Nephron (organoid): Measurements from ENCODE around the gene PRKAG2.

Experiments
- H3K27ac Mint-ChIP-seq, 3 experiments: 2 replicates each; pipeline ENCODE4 v1.8.0; 2020; ENCODE audit warnings: mixed read lengths in 3 of 3, mild to moderate bottlenecking in 2 of 3, moderate library complexity in 1 of 3
- H3K27me3 Mint-ChIP-seq: 2 replicates; pipeline ENCODE4 v1.8.0; 2021; ENCODE audit warnings: low read depth, mild to moderate bottlenecking, moderate library complexity, mixed read lengths
- H3K36me3 Mint-ChIP-seq: 2 replicates; pipeline ENCODE4 v1.8.0; 2020; ENCODE audit warnings: low read depth, mixed read lengths
- H3K4me1 Mint-ChIP-seq: 2 replicates; pipeline ENCODE4 v1.8.0; 2020; ENCODE audit warnings: mixed read lengths
- H3K4me3 Mint-ChIP-seq, 3 experiments: 2 replicates each; pipeline ENCODE4 v1.8.0; 2020; ENCODE audit warnings: mild to moderate bottlenecking in 3 of 3, mixed read lengths in 3 of 3, moderate library complexity in 2 of 3
- H3K9me3 Mint-ChIP-seq: 2 replicates; pipeline ENCODE4 v1.8.0; 2020; ENCODE audit warnings: mixed read lengths
- TF ChIP-seq, protein P1 (sequence below), 3 experiments: fragments of 200-600 bp; sonication (generic); IDR thresholded peaks; one replicate each; pipeline ENCODE4 v1.5.0; 2021; ENCODE audit warnings: antibody characterized with exemption in 3 of 3; ENCODE audit not compliant: unreplicated experiment in 3 of 3

PRKAG2 gene

DNA sequence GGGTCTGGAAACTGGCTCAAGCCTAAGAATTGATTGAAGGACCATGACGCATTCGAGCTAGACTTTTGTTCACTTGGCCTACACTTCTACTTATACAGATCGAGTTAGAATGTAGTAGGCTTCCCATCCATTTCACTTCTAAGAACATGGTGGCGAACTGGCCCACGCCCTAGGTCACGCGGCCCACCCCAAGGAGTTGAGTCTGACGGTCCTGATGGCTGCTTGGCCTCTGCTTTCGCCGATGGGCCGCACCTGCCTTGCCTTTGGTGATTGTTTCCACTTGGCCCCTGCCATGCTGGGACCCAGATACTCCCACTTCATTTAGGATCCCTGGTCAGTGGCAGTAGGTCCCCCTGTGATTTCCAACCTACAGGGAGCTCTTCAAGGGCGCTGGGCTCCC lies 153.6 kb downstream of the PRKAG2 start:
- Mint-ChIP-seq H3K4me3 (no peak overlapping the region), H3K4me1 (peaks cover 21% of the 10 kb centered on the region), H3K36me3 (no peaks in the 10 kb centered on the region), H3K9me3 (no peaks in the 10 kb centered on the region), H3K27me3 (peaks cover 35% of the 10 kb centered on the region), H3K27ac (no peak overlapping the region)
- TF ChIP-seq, protein P1, sequence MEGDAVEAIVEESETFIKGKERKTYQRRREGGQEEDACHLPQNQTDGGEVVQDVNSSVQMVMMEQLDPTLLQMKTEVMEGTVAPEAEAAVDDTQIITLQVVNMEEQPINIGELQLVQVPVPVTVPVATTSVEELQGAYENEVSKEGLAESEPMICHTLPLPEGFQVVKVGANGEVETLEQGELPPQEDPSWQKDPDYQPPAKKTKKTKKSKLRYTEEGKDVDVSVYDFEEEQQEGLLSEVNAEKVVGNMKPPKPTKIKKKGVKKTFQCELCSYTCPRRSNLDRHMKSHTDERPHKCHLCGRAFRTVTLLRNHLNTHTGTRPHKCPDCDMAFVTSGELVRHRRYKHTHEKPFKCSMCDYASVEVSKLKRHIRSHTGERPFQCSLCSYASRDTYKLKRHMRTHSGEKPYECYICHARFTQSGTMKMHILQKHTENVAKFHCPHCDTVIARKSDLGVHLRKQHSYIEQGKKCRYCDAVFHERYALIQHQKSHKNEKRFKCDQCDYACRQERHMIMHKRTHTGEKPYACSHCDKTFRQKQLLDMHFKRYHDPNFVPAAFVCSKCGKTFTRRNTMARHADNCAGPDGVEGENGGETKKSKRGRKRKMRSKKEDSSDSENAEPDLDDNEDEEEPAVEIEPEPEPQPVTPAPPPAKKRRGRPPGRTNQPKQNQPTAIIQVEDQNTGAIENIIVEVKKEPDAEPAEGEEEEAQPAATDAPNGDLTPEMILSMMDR (IDR thresholded peaks at IDR 0.05; ENCODE audit: unreplicated experiment in 3 of 3) = no peak

DNA sequence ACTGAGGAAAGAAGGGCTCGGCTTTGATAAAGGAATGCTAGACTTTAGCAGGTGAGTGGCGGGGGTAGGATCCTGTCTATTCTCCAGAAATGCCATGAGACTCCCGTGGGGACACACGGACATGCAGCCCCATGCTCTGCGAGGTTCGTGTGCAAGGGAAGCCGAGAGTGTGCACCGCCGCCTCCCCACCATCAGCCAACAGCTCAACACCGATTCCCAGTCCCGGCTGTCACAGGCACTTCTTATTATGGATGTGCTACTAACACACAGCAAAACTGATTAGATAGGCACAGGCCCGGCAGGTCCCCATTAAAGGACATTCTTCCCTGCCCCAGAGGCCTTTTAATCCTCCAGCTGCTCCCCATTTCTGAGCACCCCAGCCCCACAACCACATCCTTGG lies 154.4 kb downstream of the PRKAG2 start:
- Mint-ChIP-seq H3K4me3 (no peak overlapping the region), H3K4me1 (peaks cover 19% of the 10 kb centered on the region), H3K27me3 (peaks cover 35% of the 10 kb centered on the region), H3K36me3 (no peaks in the 10 kb centered on the region), H3K27ac (no peak overlapping the region), H3K9me3 (no peaks in the 10 kb centered on the region)
- TF ChIP-seq, protein P1 (IDR thresholded peaks at IDR 0.05; ENCODE audit: unreplicated experiment in 3 of 3) = no peak

DNA sequence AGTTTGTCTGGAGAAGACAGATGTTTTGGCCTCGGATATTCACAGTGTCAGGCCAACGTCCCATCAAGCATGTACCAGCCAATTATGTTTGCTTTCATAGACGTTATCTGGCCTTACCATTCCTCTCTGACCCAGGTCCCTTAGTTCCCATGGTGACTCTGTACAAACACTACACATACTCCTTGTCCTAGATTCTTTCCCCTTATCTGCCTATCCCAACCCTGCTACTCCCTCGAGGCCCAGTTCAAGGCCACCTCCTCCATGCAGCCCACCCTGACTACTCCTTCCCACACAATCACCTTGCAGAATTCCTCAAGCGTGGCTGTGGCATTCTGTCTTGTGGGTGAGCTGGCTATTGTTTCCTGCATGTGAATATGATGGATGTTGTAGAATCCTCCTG lies 155.2 kb downstream of the PRKAG2 start:
- TF ChIP-seq, protein P1 (IDR thresholded peaks at IDR 0.05; ENCODE audit: unreplicated experiment in 3 of 3) = no peak
- H3K4me1 Mint-ChIP-seq = peaks cover 24% of the 10 kb centered on the region
- H3K36me3 Mint-ChIP-seq = no peaks in the 10 kb centered on the region
- no peak overlapping the region for H3K4me3 Mint-ChIP-seq
- H3K27ac Mint-ChIP-seq = no peak overlapping the region
- H3K27me3 Mint-ChIP-seq = peaks cover 35% of the 10 kb centered on the region
- H3K9me3 Mint-ChIP-seq = no peaks in the 10 kb centered on the region

DNA sequence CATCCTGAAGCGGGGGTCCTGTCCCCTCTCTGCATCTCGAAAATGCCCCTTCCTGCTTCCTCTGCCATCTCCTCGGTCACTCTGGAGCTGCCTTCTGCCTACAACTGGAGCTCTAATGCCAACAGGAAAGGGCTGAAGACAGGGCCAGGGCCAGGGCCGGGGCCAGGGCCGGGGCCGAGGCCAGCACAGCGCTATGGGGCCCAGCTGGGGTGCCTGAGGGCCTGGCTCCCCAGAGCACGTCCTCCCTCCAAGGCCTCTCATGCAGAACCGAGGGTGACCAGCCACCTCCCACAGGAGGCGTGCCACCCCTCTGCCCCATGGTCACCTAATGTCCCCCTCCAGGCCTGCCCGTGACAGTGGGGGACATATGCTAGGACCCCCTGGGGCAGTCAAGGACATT lies 155.7 kb downstream of the PRKAG2 start:
- Mint-ChIP-seq H3K27me3 (peaks cover 31% of the 10 kb centered on the region), H3K4me3 (no peak overlapping the region), H3K9me3 (no peaks in the 10 kb centered on the region), H3K36me3 (no peaks in the 10 kb centered on the region), H3K4me1 (peaks cover 20% of the 10 kb centered on the region), H3K27ac (no peak overlapping the region)
- TF ChIP-seq, protein P1 (IDR thresholded peaks at IDR 0.05; ENCODE audit: unreplicated experiment in 3 of 3) = no peak

DNA sequence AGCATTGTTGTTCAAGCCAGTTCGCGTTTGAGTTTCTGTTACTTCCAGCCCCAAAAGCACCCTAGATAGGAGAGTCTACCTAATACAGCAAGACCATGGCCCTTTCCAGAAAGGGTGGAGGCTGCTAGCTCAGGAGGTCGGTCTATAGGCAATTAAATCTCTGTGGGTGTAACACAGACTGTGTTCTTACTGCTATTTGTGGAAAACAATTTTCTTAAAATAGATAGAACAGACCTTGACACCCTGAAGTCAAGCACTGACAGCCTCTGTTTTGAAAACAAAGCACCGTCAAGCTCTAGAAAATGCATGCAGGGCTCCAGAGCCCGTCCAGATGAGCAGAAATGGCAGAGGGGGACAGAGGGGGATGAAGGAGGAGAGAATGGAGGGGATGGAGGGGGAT lies 156.6 kb downstream of the PRKAG2 start:
- peaks cover 29% of the 10 kb centered on the region for H3K27me3 Mint-ChIP-seq
- H3K9me3 Mint-ChIP-seq = no peaks in the 10 kb centered on the region
- TF ChIP-seq, protein P1 (IDR thresholded peaks at IDR 0.05; ENCODE audit: unreplicated experiment in 3 of 3) = no peak
- no peak overlapping the region for H3K4me3 Mint-ChIP-seq
- H3K36me3 Mint-ChIP-seq = no peaks in the 10 kb centered on the region
- peaks cover 25% of the 10 kb centered on the region for H3K4me1 Mint-ChIP-seq
- H3K27ac Mint-ChIP-seq = peak overlapping the region in 1 of 3 experiments; percentile 11

DNA sequence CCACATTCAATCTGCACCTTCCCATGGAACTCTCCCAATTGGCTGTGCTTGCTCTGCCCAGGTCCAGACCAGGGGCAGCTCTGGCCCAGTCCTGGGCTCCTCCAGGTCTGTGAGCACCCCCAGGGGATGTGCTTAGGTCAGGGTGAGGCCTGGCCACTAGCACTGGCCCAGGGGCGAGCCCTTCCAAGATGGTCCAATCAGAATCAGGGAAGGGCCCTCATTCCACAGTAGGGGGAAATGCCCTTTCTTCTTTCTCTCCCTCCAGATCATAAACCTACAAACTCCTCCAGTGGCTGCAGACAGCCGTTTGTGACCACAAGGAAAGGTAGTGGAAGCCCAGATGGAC lies 157.0 kb downstream of the PRKAG2 start:
- H3K4me3 Mint-ChIP-seq = no peak overlapping the region
- H3K36me3 Mint-ChIP-seq = no peaks in the 10 kb centered on the region
- TF ChIP-seq, protein P1 (IDR thresholded peaks at IDR 0.05; ENCODE audit: unreplicated experiment in 3 of 3) = no peak
- H3K27ac Mint-ChIP-seq = peak overlapping the region in 1 of 3 experiments; percentile 11
- H3K27me3 Mint-ChIP-seq = peaks cover 26% of the 10 kb centered on the region
- H3K4me1 Mint-ChIP-seq = peaks cover 23% of the 10 kb centered on the region
- H3K9me3 Mint-ChIP-seq = no peaks in the 10 kb centered on the region
